ENCODE measurements around the gene RNGTT. TPM values are rescaled to one million over a fixed set of nuclear protein-coding genes. Genes with fewer than 3 reads are reported as not detected.

RNGTT gene
- total RNA-seq, 2 donors from 2014 or later: 13.2 to 13.5 TPM

GRCh38 chr6:88651400-88651799 lies 312.0 kb downstream of the RNGTT start:
- intact Hi-C loops (cut with DNase I): no loop called here
- no peak for DNase-seq (ENCODE audit: low spot score)

GRCh38 chr6:88650979-88651378 lies 312.4 kb downstream of the RNGTT start:
- intact Hi-C loops (cut with DNase I): no loop called here
- no peak for DNase-seq (ENCODE audit: low spot score)

GRCh38 chr6:88650029-88650619 lies 313.3 kb downstream of the RNGTT start:
- DNase-seq (ENCODE audit: low spot score): no peak
- intact Hi-C loops (cut with DNase I): no loop called here

GRCh38 chr6:88641178-88641903 lies 322.1 kb downstream of the RNGTT start:
- intact Hi-C loops (cut with DNase I): no loop called here
- no peak for DNase-seq (ENCODE audit: low spot score)

DNA sequence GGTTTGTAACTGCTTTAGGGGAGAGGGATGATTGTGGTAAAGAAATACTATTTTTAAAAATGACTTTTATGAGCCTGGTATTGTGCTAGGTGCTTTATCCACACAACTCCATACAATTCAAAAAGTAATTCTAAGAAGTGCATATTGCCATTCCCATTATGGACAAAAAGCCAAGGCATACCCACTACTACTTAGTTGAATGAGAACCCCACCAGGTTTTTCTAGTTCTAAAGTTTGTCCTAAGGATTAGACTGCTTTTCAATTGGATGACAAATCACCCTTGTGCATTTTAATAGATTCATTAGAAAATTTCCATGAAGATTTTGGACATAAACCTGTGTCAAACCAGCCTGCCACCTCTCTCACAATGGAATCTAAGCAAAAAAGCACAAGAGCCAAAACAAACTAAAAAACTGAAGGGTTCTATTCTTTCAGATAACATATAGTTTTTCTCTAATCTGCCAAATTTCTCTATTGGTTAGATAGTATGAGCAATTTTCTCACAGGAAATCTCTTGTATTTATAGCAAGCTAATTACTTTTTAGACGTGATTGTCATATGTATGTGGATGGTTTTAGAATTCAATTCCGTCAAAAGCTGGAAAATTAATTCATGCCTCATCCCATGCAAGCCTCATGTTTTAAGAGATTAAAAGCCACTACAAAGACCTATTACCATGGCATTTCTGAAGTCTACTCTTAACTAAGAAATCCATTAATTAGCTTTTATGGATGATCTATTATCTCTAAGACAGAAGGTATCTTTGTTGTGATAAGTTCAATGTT lies 325.5 kb downstream of the RNGTT start:
- no peak for DNase-seq (ENCODE audit: low spot score)
- intact Hi-C loops (cut with DNase I): no loop called here

DNA sequence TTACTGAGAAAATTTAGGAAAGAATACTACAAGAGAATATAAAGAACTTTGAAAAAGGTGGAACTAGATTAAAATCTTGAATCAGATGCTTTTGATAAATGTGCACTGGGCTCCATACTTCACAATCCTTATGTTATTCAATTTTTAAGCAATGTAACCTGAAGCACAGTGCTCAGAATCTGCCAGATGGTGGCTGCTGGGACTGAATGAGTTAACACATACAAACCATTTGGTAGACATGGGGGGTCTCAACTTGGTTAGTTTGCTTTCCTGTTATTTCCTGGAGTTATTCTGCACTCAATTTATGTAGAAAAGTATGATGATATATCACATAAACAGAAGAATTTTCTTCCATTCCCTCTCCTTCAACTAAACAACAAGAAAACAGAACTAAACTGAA lies 326.5 kb downstream of the RNGTT start:
- DNase-seq (ENCODE audit: low spot score): no peak
- intact Hi-C loops (cut with DNase I): no loop called here

GRCh38 chr6:88633782-88634181 lies 329.6 kb downstream of the RNGTT start:
- intact Hi-C loops (cut with DNase I): no loop called here
- DNase-seq (ENCODE audit: low spot score): no peak

DNA sequence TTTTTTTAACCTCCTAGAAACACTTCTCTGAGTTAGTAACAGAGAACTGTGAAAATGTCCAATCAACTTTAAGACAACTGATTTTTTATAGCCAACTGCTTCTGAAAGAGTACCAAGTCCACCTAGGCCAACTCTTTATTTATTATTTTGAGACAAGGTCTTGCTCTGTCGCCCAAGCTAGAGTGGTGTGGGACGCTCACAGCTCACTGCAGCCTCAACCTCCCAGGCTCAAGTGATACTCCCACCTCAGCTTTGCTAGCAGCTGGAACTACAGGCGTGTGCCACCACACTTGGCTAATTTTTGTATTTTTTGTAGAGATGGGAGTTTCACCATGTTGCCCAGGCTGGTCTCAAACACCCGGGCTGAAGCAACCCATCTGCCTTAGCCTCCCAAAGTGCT lies 331.6 kb downstream of the RNGTT start:
- intact Hi-C loops (cut with DNase I): no loop called here

GRCh38 chr6:88629838-88630494 lies 333.5 kb downstream of the RNGTT start:
- DNase-seq (ENCODE audit: low spot score): no peak
- intact Hi-C loops (cut with DNase I): no loop called here

More for the DNA sequence above, 331.6 kb downstream of the RNGTT start:
- DNase-seq (ENCODE audit: low spot score): no peak

DNA sequence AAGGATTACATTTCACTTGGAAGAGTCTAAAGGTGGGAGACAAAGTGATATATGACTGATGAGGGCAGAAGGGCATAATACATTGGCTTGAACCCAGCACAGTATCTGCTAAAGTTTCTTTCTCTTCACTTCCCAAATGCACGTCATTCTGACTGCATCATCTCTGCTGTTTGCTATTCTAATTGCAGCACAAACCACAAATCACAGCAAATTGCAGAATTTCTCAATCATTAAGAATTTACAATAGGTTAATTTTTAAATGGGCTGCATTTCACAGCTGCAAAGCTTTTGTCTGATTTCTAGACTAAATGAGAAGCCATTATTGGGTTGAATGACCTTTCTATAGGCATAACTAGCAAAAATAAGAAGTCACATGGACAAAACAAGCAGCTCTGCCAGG lies 337.0 kb downstream of the RNGTT start:
- intact Hi-C loops (cut with DNase I): no loop called here
- no peak for DNase-seq (ENCODE audit: low spot score)

GRCh38 chr6:88623531-88623930 lies 339.9 kb downstream of the RNGTT start:
- no peak for DNase-seq (ENCODE audit: low spot score)
- intact Hi-C loops (cut with DNase I): no loop called here

DNA sequence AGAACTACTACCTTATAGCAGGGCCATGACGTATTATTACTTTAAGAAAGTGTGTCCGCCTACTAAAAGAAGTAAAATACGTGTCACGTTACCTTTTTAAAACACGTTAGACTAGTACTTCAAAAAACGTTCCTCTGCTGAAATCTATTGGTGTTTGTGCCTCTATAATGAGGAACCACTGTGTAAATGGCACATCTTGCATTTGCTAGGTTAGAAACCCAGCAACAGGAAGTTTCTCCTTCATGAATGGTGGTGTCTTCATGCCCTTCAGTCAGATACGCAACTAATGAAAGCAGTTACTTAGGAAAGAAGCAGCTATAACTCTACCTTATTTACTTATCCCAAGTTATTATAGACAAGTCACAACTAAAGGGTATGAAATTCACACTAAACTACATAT lies 343.5 kb downstream of the RNGTT start:
- intact Hi-C loops (cut with DNase I): no loop called here
- no peak for DNase-seq (ENCODE audit: low spot score)

- intact Hi-C loops (cut with DNase I): no loop called here
- DNase-seq (ENCODE audit: low spot score): no peak
Measured at GRCh38 chr6:88616380-88616779, 347.0 kb downstream of the RNGTT start.

- intact Hi-C loops (cut with DNase I): no loop called here
- no peak for DNase-seq (ENCODE audit: low spot score)
Measured at GRCh38 chr6:88614316-88614877, 349.0 kb downstream of the RNGTT start.

DNA sequence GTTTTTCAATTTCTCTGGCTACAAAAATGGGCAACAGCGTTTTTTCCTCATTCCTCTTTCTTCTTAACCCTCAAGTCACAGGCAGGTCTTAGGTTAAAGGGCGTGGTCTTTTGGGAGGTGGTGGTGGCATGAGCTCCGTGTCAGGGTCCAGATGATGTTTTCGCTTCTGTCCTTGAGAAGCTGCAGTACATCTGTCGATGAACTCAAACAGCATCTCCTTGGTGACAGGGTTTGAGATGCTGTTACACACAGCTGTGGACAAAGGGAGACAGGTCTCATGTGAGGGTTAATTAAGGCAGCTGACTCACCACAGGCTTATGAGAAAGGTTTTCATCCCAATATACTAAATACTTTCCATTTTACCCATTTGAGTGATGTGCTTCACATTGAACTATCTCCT lies 350.8 kb downstream of the RNGTT start:
- DNase-seq (ENCODE audit: low spot score): no peak
- intact Hi-C loops (cut with DNase I): no loop called here

DNA sequence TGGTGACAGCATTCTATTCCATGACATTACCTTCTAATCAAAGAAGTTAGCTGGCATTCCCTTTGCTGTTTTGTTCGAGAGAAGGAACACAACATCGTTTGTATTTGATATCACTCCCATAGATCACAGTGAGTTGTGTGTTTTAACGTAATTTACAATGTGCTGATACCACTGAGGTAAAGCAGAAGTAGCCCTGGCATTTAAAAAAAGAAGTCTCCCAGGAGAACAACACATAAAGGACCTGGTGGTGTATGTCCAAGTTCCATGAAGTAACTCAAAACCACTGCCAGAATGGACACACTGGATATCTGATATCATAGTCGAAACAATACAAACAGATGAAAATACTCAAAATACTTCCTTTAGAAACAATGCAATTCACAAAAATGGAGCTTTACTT lies 351.7 kb downstream of the RNGTT start:
- intact Hi-C loops (cut with DNase I): no loop called here

DNA sequence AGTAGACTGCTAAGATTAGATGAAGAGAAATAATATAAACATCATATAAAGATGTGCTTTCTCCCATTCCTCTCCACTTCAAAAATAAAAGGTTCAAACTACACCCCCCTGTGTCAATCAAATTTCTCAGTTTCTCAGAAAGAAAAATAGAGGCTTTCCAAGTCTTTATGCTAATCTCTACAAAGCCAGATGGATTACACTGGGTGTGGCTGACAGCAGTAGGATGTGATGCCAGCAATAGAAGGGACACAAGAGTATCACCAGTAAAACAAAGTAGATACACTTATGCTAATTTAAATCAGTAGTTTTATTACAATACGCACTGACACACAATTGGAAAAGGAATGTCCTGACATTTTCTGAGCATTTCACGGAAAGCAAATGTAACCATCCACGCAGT lies 353.4 kb downstream of the RNGTT start:
- DNase-seq (ENCODE audit: low spot score): no peak
- intact Hi-C loops (cut with DNase I): loop anchor here in 1 of 2 donors (5.0 kb wide), 1 partner anchor 738 kb away; no protein-coding TSS in a partner anchor

More for the DNA sequence above, 351.7 kb downstream of the RNGTT start:
- no peak for DNase-seq (ENCODE audit: low spot score)

DNA sequence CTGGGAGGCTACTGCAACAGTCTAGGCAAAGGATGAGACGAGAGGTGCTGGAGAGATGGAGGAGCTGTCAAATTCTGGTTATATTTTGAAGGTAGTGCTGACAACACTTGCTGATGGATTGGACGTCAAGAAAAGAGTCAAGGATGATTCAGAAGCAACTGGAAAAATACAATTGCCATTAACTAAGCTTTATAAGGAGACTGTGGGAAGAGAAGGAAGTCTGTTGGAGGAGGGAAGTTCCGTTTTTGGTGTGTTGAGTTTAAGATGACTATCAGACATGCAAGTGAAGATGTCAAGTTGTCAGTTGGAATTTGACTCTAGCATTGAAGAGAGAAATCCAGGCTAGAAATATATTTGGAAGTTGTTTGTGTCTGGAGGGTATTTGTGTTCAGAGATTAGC lies 358.1 kb downstream of the RNGTT start:
- intact Hi-C loops (cut with DNase I): loop anchor here in 1 of 2 donors (5.0 kb wide), 1 partner anchor 733 kb away; no protein-coding TSS in a partner anchor
- DNase-seq (ENCODE audit: low spot score): no peak

DNA sequence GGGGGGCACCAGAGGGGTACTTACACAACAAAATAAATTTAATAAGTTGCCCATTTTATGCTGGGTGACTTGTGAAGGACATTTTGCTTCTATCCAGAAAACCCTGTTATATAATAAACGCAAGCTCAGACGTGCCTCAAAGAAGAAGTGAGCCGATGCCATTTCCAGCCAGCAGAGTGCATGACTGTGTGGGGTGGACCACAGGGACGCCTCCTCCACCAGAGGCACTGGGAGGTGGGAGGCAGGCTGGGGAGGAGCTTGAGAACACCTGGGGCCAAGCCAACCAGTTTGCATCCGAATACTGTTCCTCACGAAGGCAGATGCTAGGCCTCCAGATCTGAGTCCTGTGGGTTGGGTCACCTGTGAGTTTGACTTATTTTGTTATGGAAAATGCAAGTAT lies 363.8 kb downstream of the RNGTT start:
- intact Hi-C loops (cut with DNase I): no loop called here
- DNase-seq (ENCODE audit: low spot score): no peak

- DNase-seq (ENCODE audit: low spot score): no peak
- intact Hi-C loops (cut with DNase I): no loop called here
Measured at GRCh38 chr6:88596801-88597200, 366.6 kb downstream of the RNGTT start.

Data from posterior vena cava (tissue), 2 donors.